K562 (cell line): Measurements from ENCODE around the gene MCAM. TPM values are rescaled to one million over a fixed set of nuclear protein-coding genes. Genes with fewer than 3 reads are reported as not detected.

ENCODE experiments used
- ATAC-seq: fragments of 200-7000 bp; cut with Tn5 transposase; 3 replicates; pipeline ENCODE4 v1.9.1; 2020; ENCODE audit warnings: moderate library complexity
- BruUV-seq: library from RNA; stranded (reverse); fragments of 400-500 nt; replicated peaks from 2 replicates; lab custom pipeline; 2021; lab: Mats Ljungman, UMichigan
- CTCF ChIA-PET: fragments of 300-600 bp; formaldehyde crosslinking; extraction: SDS; loops from one replicate; lab custom pipeline; 2021; ENCODE audit warnings: low intra/inter-chr PET ratio; lab: Yijun Ruan, JAX
- POLR2A ChIA-PET: fragments of 300-600, 350-650 bp; sonication (Branson Sonifier 250); formaldehyde crosslinking; extraction: SDS; loops from one replicate; lab custom pipeline; 2021; ENCODE audit warnings: antibody characterized with exemption, inconsistent platforms; lab: Yijun Ruan, JAX
- DNase-seq, 4 experiments: peaks; one replicate each; pipeline versions ENCODE4 v3.0.0 to v3.0.0-alpha.2; 2011 to 2018; ENCODE audit warnings: low spot score in 3 of 4, mixed read lengths in 3 of 4; ENCODE audit errors: extremely low read depth in 1 of 4
- FAIRE-seq: peaks from 2 replicates; lab custom pipeline; 2011; peaks lifted over from hg19 to GRCh38; lab: Jason Lieb, UNC
- H2AFZ ChIP-seq: 2 replicates; pipeline ENCODE4 v1.6.0; 2011; ENCODE audit warnings: low read depth, low read length, control low read depth, inconsistent platforms
- H3K27ac ChIP-seq: fragments of 200-600 bp; 3 replicates; pipeline ENCODE4 v1.8.0; 2011; ENCODE audit warnings: low read depth, mild to moderate bottlenecking, control low read depth, inconsistent platforms, low read length, moderate library complexity, mixed read lengths; ENCODE audit errors: extremely low read depth
- H3K27me3 ChIP-seq, 2 experiments: fragments of 300-600 bp in 1 of 2; 2 replicates in 1 of 2; 3 replicates in 1 of 2; pipeline versions ENCODE4 v1.6.0 to v1.8.0; 2011; ENCODE audit warnings: inconsistent platforms in 2 of 2, low read length in 2 of 2, mild to moderate bottlenecking in 1 of 2, mixed read lengths in 1 of 2, moderate library complexity in 1 of 2; ENCODE audit not compliant: control insufficient read depth in 2 of 2, insufficient read depth in 2 of 2
- H3K36me3 ChIP-seq: fragments of 300-600 bp; 3 replicates; pipeline ENCODE4 v1.8.0; 2011; ENCODE audit warnings: mild to moderate bottlenecking, low read length, inconsistent platforms; ENCODE audit not compliant: control insufficient read depth, insufficient read depth
- H3K4me1 ChIP-seq, 2 experiments: fragments of 200-600 bp in 1 of 2; replicated peaks in 1 of 2; 2 replicates in 1 of 2; 3 replicates in 1 of 2; pipeline versions ENCODE4 v1.5.1 to v1.8.0; 2011; ENCODE audit warnings: inconsistent platforms in 2 of 2, low read length in 2 of 2, mild to moderate bottlenecking in 1 of 2, mixed read lengths in 1 of 2, moderate library complexity in 1 of 2; ENCODE audit not compliant: control insufficient read depth in 2 of 2, insufficient read depth in 2 of 2
- H3K4me2 ChIP-seq: 2 replicates; pipeline ENCODE4 v1.6.1; 2011; ENCODE audit warnings: low read length, control low read depth, inconsistent platforms, mixed read lengths; ENCODE audit not compliant: insufficient read depth
- H3K4me3 ChIP-seq: fragments of 200-600 bp; sonication (generic), shearing (Covaris generic); 2 replicates; pipeline ENCODE4 v1.5.1; 2016; ENCODE audit warnings: control low read depth, inconsistent platforms
- H3K79me2 ChIP-seq: fragments of 200-600 bp; 3 replicates; pipeline ENCODE4 v1.8.0; 2011; ENCODE audit warnings: low read length, inconsistent platforms; ENCODE audit not compliant: control insufficient read depth, insufficient read depth
- H3K9ac ChIP-seq, 2 experiments: 2 replicates each; pipeline versions ENCODE4 v1.6.0 to v1.6.1; 2011; ENCODE audit warnings: low read depth in 2 of 2, low read length in 2 of 2, control low read depth in 1 of 2, inconsistent platforms in 1 of 2, mild to moderate bottlenecking in 1 of 2, mixed read lengths in 1 of 2; ENCODE audit not compliant: insufficient read depth in 1 of 2
- H3K9me1 ChIP-seq: one replicate; pipeline ENCODE4 v1.6.0; 2011; ENCODE audit warnings: inconsistent platforms, mild to moderate bottlenecking, low read length, moderate library complexity; ENCODE audit not compliant: control insufficient read depth, insufficient read depth
- H3K9me3 ChIP-seq: replicated peaks from 2 replicates; pipeline ENCODE4 v1.5.1; 2011; ENCODE audit warnings: low read depth, low read length, inconsistent platforms; ENCODE audit not compliant: control insufficient read depth, insufficient read depth
- H4K20me1 ChIP-seq: replicated peaks from 2 replicates; pipeline ENCODE4 v1.6.1; 2011; ENCODE audit warnings: low read length, inconsistent platforms, mixed read lengths; ENCODE audit not compliant: control insufficient read depth, insufficient read depth
- BCOR ChIP-seq: fragments of 450-650 bp; IDR thresholded peaks from 2 replicates; pipeline ENCODE4 v1.6.1; 2016
- CCAR2 ChIP-seq: fragments of 200-400 bp; formaldehyde crosslinking; IDR thresholded peaks from 2 replicates; pipeline ENCODE4 v1.6.1; 2017; ENCODE audit warnings: mild to moderate bottlenecking, low read depth, low read length
- CEBPB ChIP-seq: fragments of 450-650 bp; IDR thresholded peaks from 2 replicates; pipeline ENCODE4 v1.6.1; 2016; ENCODE audit warnings: missing genetic modification characterization, missing compliant biosample characterization
- CXXC5 ChIP-seq: fragments of 250-450 bp; sonication (Bioruptor Pico); IDR thresholded peaks from 2 replicates; pipeline ENCODE4 v1.8.0; 2022; ENCODE audit warnings: inconsistent platforms, mild to moderate bottlenecking, moderate library complexity
- ETS2 ChIP-seq: IDR thresholded peaks from 2 replicates; pipeline ENCODE4 v1.6.1; 2016; ENCODE audit warnings: borderline replicate concordance, missing genetic modification characterization, mild to moderate bottlenecking, moderate library complexity, missing compliant biosample characterization; ENCODE audit not compliant: poor library complexity, severe bottlenecking
- FOXO4 ChIP-seq: fragments of 450-650 bp; formaldehyde crosslinking; IDR thresholded peaks from 2 replicates; pipeline ENCODE4 v1.4.0; 2020; ENCODE audit warnings: mild to moderate bottlenecking, moderate library complexity
- MIER1 ChIP-seq: fragments of 450-650 bp; IDR thresholded peaks from 2 replicates; pipeline ENCODE4 v1.6.1; 2016; ENCODE audit warnings: antibody characterized with exemption, mild to moderate bottlenecking, low read depth
- NFXL1 ChIP-seq: fragments of 450-650 bp; formaldehyde crosslinking; IDR thresholded peaks from 2 replicates; pipeline ENCODE4 v1.4.0; 2021; ENCODE audit warnings: mild to moderate bottlenecking
- RBFOX2 ChIP-seq: fragments of 200-400 bp; formaldehyde crosslinking; IDR thresholded peaks from 2 replicates; pipeline ENCODE4 v1.6.1; 2017; ENCODE audit warnings: low read depth, mild to moderate bottlenecking, low read length, moderate library complexity
- SPI1 ChIP-seq: IDR thresholded peaks from 2 replicates; pipeline ENCODE4 v1.6.1; 2011; ENCODE audit warnings: low read depth, low read length, control low read depth, borderline replicate concordance
- STAT5A ChIP-seq: IDR thresholded peaks from 2 replicates; pipeline ENCODE4 v1.6.1; 2012; ENCODE audit warnings: low read length, inconsistent platforms, borderline replicate concordance
- WHSC1 ChIP-seq: IDR thresholded peaks from one replicate; pipeline ENCODE4 v1.6.1; 2012; ENCODE audit warnings: low read length, control low read depth, inconsistent platforms
- ZBTB1 ChIP-seq: sonication (generic); formaldehyde crosslinking; IDR thresholded peaks from 2 replicates; pipeline ENCODE4 v1.8.1; 2023; ENCODE audit warnings: missing genetic modification reagents, low read depth, mild to moderate bottlenecking, borderline replicate concordance
- ZBTB11 ChIP-seq, 3 experiments: fragments of 200-800 bp in 1 of 3; fragments of 250-450 bp in 1 of 3; fragments of 450-650 bp in 1 of 3; sonication (Bioruptor Pico) in 1 of 3; sonication (Bioruptor generic) in 1 of 3; formaldehyde crosslinking in 1 of 3; IDR thresholded peaks; 2 replicates each; pipeline versions ENCODE4 v1.6.1 to v1.8.0; 2016 to 2022; ENCODE audit warnings: mild to moderate bottlenecking in 2 of 3, missing genetic modification characterization in 2 of 3, missing compliant biosample characterization in 1 of 3, moderate library complexity in 1 of 3
- ZBTB26 ChIP-seq: fragments of 450-650 bp; formaldehyde crosslinking; IDR thresholded peaks from 2 replicates; pipeline ENCODE4 v1.4.0; 2022; ENCODE audit warnings: missing genetic modification characterization
- ZNF354B ChIP-seq: fragments of 250-450 bp; sonication (Bioruptor Pico); IDR thresholded peaks from 2 replicates; pipeline ENCODE4 v1.4.0; 2020
- ZNF764 ChIP-seq: fragments of 250-450 bp; sonication (Bioruptor Pico); IDR thresholded peaks from 2 replicates; pipeline ENCODE4 v1.4.0; 2020; ENCODE audit warnings: low read depth, mild to moderate bottlenecking, moderate library complexity
- ZNF780A ChIP-seq: fragments of 250-450 bp; sonication (Bioruptor Pico); IDR thresholded peaks from 2 replicates; pipeline ENCODE4 v1.5.0; 2021; ENCODE audit warnings: mild to moderate bottlenecking
- WGBS: fragments of 100-300 bp; shearing (Covaris generic); methylation state at CpG from one replicate; pipeline ENCODE4 v1.1.6; 2016; ENCODE audit warnings: low coverage, mixed read lengths; ENCODE audit not compliant: insufficient coverage; ENCODE audit errors: missing lambda C conversion rate; 5-methylcytosine and 5-hydroxymethylcytosine counted together
- in situ Hi-C: fragments of 300-500 bp; cut with MboI; formaldehyde crosslinking; loops from 4 replicates; pipeline ENCODE4 v1.15.0; 2018; ENCODE audit warnings: inconsistent platforms, mixed read lengths
- intact Hi-C: fragments of 100-400 bp; cut with micrococcal nuclease; formaldehyde crosslinking; loops from 2 replicates; pipeline ENCODE4 v1.14.2; 2022
- polyA plus RNA-seq, 8 experiments: library from polyadenylated mRNA; depleted of rRNA in 4 of 8; stranded (reverse) in 5 of 8; unstranded in 3 of 8; fragments of >200 nt; fragmentation: Nextera tagmentation in 2 of 8; fragmentation: Illumina TruSeq in 1 of 8; extraction: Ambion mirVana in 2 of 8; extraction: Trizol in 1 of 8; gene quantifications; 2 replicates each; pipeline versions ENCODE4 v1.2.1 to v1.2.3, GENCODE V29; 2011 to 2014; ENCODE audit warnings: inconsistent platforms in 1 of 8, missing spikeins in 1 of 8
- total RNA-seq, 7 experiments: library from RNA; depleted of rRNA in 6 of 7; stranded (reverse); fragments of >200 nt in 6 of 7; fragmentation: Illumina TruSeq in 2 of 7; extraction: Trizol in 2 of 7; gene quantifications; 2 replicates each; pipeline versions ENCODE4 v1.2.1 to v1.2.3, GENCODE V29; 2011 to 2021; ENCODE audit warnings: low replicate concordance in 1 of 7

MCAM gene
- total and polyA plus RNA-seq, 9 of the 15 experiments (the other 6 are each of a cell fraction or from before 2014, with no cell fraction given) = 14.7 to 118 (median 53.6) TPM

GRCh38 chr11:119322360-119322739, 5.4 kb upstream of the MCAM start:
- POLR2A ChIA-PET = interaction anchor here (0.7 to 2.6 kb wide), 5 partner anchors 15 to 228 kb away, joined by 3 to 14 read pairs (median 4); partner anchors contain the start of gene MFRP
- H2AFZ ChIP-seq = peak overlapping the region; percentile 63
- no peak for TF ChIP-seq WHSC1
- no peak for TF ChIP-seq CCAR2
- peak; percentile 73 for TF ChIP-seq SPI1
- TF ChIP-seq CXXC5 (CRISPR knock-in tag) = no peak
- no peak for TF ChIP-seq BCOR
- TF ChIP-seq CEBPB (tag) = peak; percentile 74
- no peak for TF ChIP-seq ZNF780A (CRISPR knock-in tag)
- no peak for TF ChIP-seq RBFOX2
- TF ChIP-seq ZNF354B = no peak
- no peak for TF ChIP-seq FOXO4 (CRISPR knock-in tag)
- TF ChIP-seq ZNF764 (CRISPR knock-in tag) = no peak
- TF ChIP-seq STAT5A = no peak
- no peak for TF ChIP-seq NFXL1 (CRISPR knock-in tag)
- no peak for TF ChIP-seq MIER1
- TF ChIP-seq ZBTB11 (CRISPR knock-in tag; IDR thresholded peaks at IDR 0.05) = no peak
- TF ChIP-seq ETS2 = no peak
- no peak for TF ChIP-seq ZBTB26 (CRISPR knock-in tag)
- no peak for TF ChIP-seq ZBTB1 (CRISPR knock-in tag)

More at GRCh38 chr11:119322360-119322739, 5.4 kb upstream of the MCAM start:
- BruUV-seq = no TSS peak
- 68% methylated on average over 6 of the region's 6 CpGs for WGBS
- CTCF ChIA-PET = interaction anchor here (0.5 to 0.7 kb wide), 2 partner anchors 221 to 660 kb away, joined by 3 to 5 read pairs; partner anchors contain the start of gene DPAGT1
- Histone ChIP-seq H3K9ac (0 out of 4 replicates have a peak overlapping the region, but pooled peaks of 1 of the 2 experiments have one; percentile 10), H3K4me2 (peak overlapping the region; percentile 87), H3K79me2 (peaks cover 9% of the 10 kb centered on the region; the same call in 2 of the 3 replicates), H3K4me1 (peaks cover 39 to 52% of the 10 kb centered on the region in 2 experiments), H3K9me1 (no peaks in the 10 kb centered on the region), H3K9me3 (no peaks in the 10 kb centered on the region), H3K36me3 (no peaks in the 10 kb centered on the region), H4K20me1 (no peaks in the 10 kb centered on the region), H3K27ac (peak overlapping the region; percentile 16), H3K27me3 (no peaks in the 10 kb centered on the region; a peak in 1 of 5 replicates), H3K4me3 (no peak overlapping the region)
- intact Hi-C loops = loop anchor here (2.0 to 5.0 kb wide), 3 partner anchors 52 to 395 kb away; partner anchors contain the start of gene BCL9L
- DNase-seq (peak in 1 of 4 experiments; percentile 29), FAIRE-seq (no peak), ATAC-seq (no peak)
- in situ Hi-C loops = no loop called here
